Keratinocyte (primary cell): ENCODE data around the gene SLFN12. TPM values are rescaled to one million over a fixed set of nuclear protein-coding genes. Genes with fewer than 3 reads are reported as not detected.

Experiments used
- DNase-seq: peaks from one replicate; pipeline ENCODE4 v3.0.0-alpha.2; 2011; ENCODE audit warnings: low read depth, missing footprints, low spot score
- FAIRE-seq: peaks from 2 replicates; lab custom pipeline; 2011; peaks lifted over from hg19 to GRCh38; lab: Jason Lieb, UNC
- H2AFZ ChIP-seq: 2 replicates; pipeline ENCODE4 v1.6.0; 2012; ENCODE audit warnings: low read length, control low read depth, inconsistent platforms; ENCODE audit not compliant: control insufficient read depth
- H3K27ac ChIP-seq: 2 replicates; pipeline ENCODE4 v1.5.1; 2011; ENCODE audit warnings: low read length; ENCODE audit not compliant: control insufficient read depth, insufficient read depth
- H3K27me3 ChIP-seq: 3 replicates; pipeline ENCODE4 v1.6.0; 2011; ENCODE audit warnings: low read length; ENCODE audit not compliant: control insufficient read depth, insufficient read depth; ENCODE audit errors: extremely low read depth
- H3K36me3 ChIP-seq, 2 experiments: 2 replicates in 1 of 2; 3 replicates in 1 of 2; pipeline ENCODE4 v1.5.1; 2011; ENCODE audit warnings: low read length in 2 of 2, mild to moderate bottlenecking in 1 of 2; ENCODE audit not compliant: control insufficient read depth in 2 of 2, insufficient read depth in 2 of 2; ENCODE audit errors: extremely low read depth in 1 of 2
- H3K4me1 ChIP-seq: 3 replicates; pipeline ENCODE4 v1.5.1; 2011; ENCODE audit warnings: low read length; ENCODE audit not compliant: control insufficient read depth, insufficient read depth; ENCODE audit errors: extremely low read depth
- H3K4me2 ChIP-seq: 3 replicates; pipeline ENCODE4 v1.6.0; 2011; ENCODE audit warnings: low read depth, low read length; ENCODE audit not compliant: control insufficient read depth, insufficient read depth; ENCODE audit errors: extremely low read depth
- H3K4me3 ChIP-seq, 3 experiments: fragments of 200-600 bp in 1 of 3; sonication (generic) in 1 of 3; 2 replicates in 2 of 3; 3 replicates in 1 of 3; pipeline ENCODE4 v1.5.1; 2011 to 2016; ENCODE audit warnings: low read length in 3 of 3, mild to moderate bottlenecking in 3 of 3, control low read depth in 2 of 3, inconsistent platforms in 1 of 3, low read depth in 1 of 3, mixed read lengths in 1 of 3, mixed run types in 1 of 3, moderate library complexity in 1 of 3; ENCODE audit not compliant: control insufficient read depth in 2 of 3, insufficient read depth in 2 of 3; ENCODE audit errors: extremely low read depth in 1 of 3
- H3K79me2 ChIP-seq: 2 replicates; pipeline ENCODE4 v1.6.0; 2012; ENCODE audit warnings: low read length; ENCODE audit not compliant: control insufficient read depth, insufficient read depth
- H3K9ac ChIP-seq: 3 replicates; pipeline ENCODE4 v1.6.0; 2011; ENCODE audit warnings: low read length; ENCODE audit not compliant: control insufficient read depth, insufficient read depth; ENCODE audit errors: extremely low read depth
- H3K9me1 ChIP-seq: 3 replicates; pipeline ENCODE4 v1.6.0; 2011; ENCODE audit warnings: low read length; ENCODE audit not compliant: control insufficient read depth, insufficient read depth; ENCODE audit errors: extremely low read depth
- H3K9me3 ChIP-seq: 2 replicates; pipeline ENCODE4 v1.5.1; 2012; ENCODE audit warnings: low read depth, low read length; ENCODE audit not compliant: control insufficient read depth
- H4K20me1 ChIP-seq: 3 replicates; pipeline ENCODE4 v1.6.0; 2011; ENCODE audit warnings: low read length; ENCODE audit not compliant: control insufficient read depth, insufficient read depth; ENCODE audit errors: extremely low read depth
- EZH2 ChIP-seq: IDR thresholded peaks from one replicate; pipeline ENCODE4 v1.6.1; 2012; ENCODE audit warnings: inconsistent platforms, mild to moderate bottlenecking, low read length, moderate library complexity
- dilution Hi-C: fragments of 300-500 bp; cut with MboI; formaldehyde crosslinking; loops from one replicate; pipeline ENCODE4 v1.7.0; 2020; ENCODE audit warnings: low sequenced_read_pairs; ENCODE audit not compliant: extremely low pct_ligation_motif_present
- polyA plus RNA-seq, 5 experiments: library from polyadenylated mRNA; depleted of rRNA in 3 of 5; stranded (reverse) in 3 of 5; stranded (forward) in 1 of 5; unstranded in 1 of 5; fragments of >200 nt; gene quantifications; 1 replicate in 1 of 5; 2 replicates in 3 of 5; 3 replicates in 1 of 5; pipeline versions ENCODE4 v1.2.1 to v1.2.3, GENCODE V29; 2011 to 2012; ENCODE audit warnings: missing spikeins in 2 of 5, low read depth in 1 of 5, low replicate concordance in 1 of 5
- TF ChIP-seq, protein P1 (sequence below), 3 experiments: IDR thresholded peaks in 1 of 3; conservative IDR thresholded peaks in 1 of 3; optimal IDR thresholded peaks in 1 of 3; 2 replicates in 2 of 3; 3 replicates in 1 of 3; pipeline versions ENCODE3 to v1.5.1; 2011; ENCODE audit warnings: low read length in 3 of 3, mild to moderate bottlenecking in 3 of 3, moderate library complexity in 2 of 3, control low read depth in 1 of 3, inconsistent platforms in 1 of 3; ENCODE audit not compliant: insufficient read depth in 2 of 3; ENCODE audit errors: extremely low read depth in 1 of 3

The SLFN12 gene
- polyA plus RNA-seq, 1 donor (not counting 4 experiments of a cell fraction or from before 2014, with no cell fraction given): 15.2 TPM

DNA sequence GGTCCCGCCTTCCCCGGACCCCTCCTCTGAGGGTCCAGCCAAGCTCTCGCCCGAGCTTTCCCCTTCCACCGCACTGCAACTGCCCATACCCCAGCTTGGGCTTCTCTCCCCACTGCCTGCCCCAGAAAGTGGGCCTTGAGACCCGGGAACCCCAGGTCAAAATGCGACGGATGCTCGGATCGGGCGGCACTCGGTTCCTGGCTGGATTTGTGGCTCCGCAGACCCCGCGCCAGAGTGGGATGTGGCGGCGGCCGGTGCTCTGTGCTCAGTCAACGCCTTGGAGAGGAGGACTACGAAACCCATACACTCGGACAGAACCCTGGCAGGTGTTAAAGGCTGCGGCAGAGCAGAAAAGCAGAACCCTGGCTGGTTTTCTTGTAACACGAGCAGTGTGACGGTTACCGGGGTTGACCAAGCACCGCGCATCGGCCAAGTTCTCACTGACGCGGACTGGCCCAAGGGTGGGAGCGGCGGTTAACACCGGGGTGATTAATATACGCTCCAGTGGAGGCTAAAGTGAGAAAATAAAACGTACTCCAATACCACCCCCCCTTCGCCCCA, 17.2 kb upstream of the SLFN12 start:
- H3K79me2 ChIP-seq: no peaks in the 10 kb centered on the region
- dilution Hi-C loops: no loop called here
- H2AFZ ChIP-seq: no peak overlapping the region
- no peaks in the 10 kb centered on the region for H3K36me3 ChIP-seq
- H3K4me1 ChIP-seq: no peaks in the 10 kb centered on the region
- TF ChIP-seq, protein P1, sequence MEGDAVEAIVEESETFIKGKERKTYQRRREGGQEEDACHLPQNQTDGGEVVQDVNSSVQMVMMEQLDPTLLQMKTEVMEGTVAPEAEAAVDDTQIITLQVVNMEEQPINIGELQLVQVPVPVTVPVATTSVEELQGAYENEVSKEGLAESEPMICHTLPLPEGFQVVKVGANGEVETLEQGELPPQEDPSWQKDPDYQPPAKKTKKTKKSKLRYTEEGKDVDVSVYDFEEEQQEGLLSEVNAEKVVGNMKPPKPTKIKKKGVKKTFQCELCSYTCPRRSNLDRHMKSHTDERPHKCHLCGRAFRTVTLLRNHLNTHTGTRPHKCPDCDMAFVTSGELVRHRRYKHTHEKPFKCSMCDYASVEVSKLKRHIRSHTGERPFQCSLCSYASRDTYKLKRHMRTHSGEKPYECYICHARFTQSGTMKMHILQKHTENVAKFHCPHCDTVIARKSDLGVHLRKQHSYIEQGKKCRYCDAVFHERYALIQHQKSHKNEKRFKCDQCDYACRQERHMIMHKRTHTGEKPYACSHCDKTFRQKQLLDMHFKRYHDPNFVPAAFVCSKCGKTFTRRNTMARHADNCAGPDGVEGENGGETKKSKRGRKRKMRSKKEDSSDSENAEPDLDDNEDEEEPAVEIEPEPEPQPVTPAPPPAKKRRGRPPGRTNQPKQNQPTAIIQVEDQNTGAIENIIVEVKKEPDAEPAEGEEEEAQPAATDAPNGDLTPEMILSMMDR (optimal IDR thresholded peaks at IDR 0.05 in 1 of 3, IDR thresholded peaks at IDR 0.05 in 1 of 3, conservative IDR thresholded peaks at IDR 0.05 in 1 of 3; ENCODE audit: extremely low read depth in 1 of 3, insufficient read depth in 2 of 3, low read length in 3 of 3): no peak
- no peak for TF ChIP-seq EZH2
- no peak overlapping the region for H3K4me2 ChIP-seq
- H3K4me3 ChIP-seq: no peak overlapping the region
- no peak overlapping the region for H3K9ac ChIP-seq
- H3K27me3 ChIP-seq: peaks cover 33% of the 10 kb centered on the region
- no peaks in the 10 kb centered on the region for H3K9me1 ChIP-seq
- H3K27ac ChIP-seq: no peak overlapping the region
- DNase-seq (no peak), FAIRE-seq (no peak)
- no peaks in the 10 kb centered on the region for H4K20me1 ChIP-seq
- H3K9me3 ChIP-seq: no peaks in the 10 kb centered on the region

DNA sequence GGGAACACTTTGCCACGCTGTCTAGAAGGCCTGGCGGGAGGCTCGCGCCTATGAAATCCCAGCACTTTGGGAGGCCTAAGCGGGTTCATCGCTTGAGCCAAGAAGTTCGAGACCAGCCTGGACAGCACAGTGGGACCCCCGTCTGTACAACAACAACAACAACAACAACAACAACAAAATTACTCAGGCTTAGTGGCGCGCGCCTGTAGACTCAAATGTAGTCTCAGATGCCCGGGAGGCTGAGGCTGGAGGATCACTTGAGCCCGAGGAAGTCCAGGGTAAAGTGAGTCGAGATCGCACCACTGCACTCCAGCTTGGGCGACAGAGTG, 16.6 kb upstream of the SLFN12 start:
- H3K4me1 ChIP-seq: no peaks in the 10 kb centered on the region
- H3K27ac ChIP-seq: no peak overlapping the region
- no peaks in the 10 kb centered on the region for H3K36me3 ChIP-seq
- dilution Hi-C loops: no loop called here
- H3K9me1 ChIP-seq: no peaks in the 10 kb centered on the region
- DNase-seq (no peak), FAIRE-seq (no peak)
- H3K4me3 ChIP-seq: peak overlapping the region in 2 of 3 experiments; percentile 67 to 68
- no peaks in the 10 kb centered on the region for H4K20me1 ChIP-seq
- peak overlapping the region; percentile 84 for H2AFZ ChIP-seq
- H3K9me3 ChIP-seq: no peaks in the 10 kb centered on the region
- no peaks in the 10 kb centered on the region for H3K79me2 ChIP-seq
- no peak overlapping the region for H3K9ac ChIP-seq
- H3K27me3 ChIP-seq: peaks cover 33% of the 10 kb centered on the region
- H3K4me2 ChIP-seq: peak overlapping the region; percentile 81
- no peak for TF ChIP-seq EZH2
- TF ChIP-seq, protein P1 (optimal IDR thresholded peaks at IDR 0.05 in 1 of 3, IDR thresholded peaks at IDR 0.05 in 1 of 3, conservative IDR thresholded peaks at IDR 0.05 in 1 of 3; ENCODE audit: extremely low read depth in 1 of 3, insufficient read depth in 2 of 3, low read length in 3 of 3): no peak
